ENCODE results near the gene FOXR1. TPM values are rescaled to one million over a fixed set of nuclear protein-coding genes. Genes with fewer than 3 reads are reported as not detected.

Gene FOXR1
- total and polyA plus RNA-seq, 2 of the 8 experiments (the other 6 are each of a cell fraction or from before 2014, with no cell fraction given), result not detected

- TF ChIP-seq, protein P1, sequence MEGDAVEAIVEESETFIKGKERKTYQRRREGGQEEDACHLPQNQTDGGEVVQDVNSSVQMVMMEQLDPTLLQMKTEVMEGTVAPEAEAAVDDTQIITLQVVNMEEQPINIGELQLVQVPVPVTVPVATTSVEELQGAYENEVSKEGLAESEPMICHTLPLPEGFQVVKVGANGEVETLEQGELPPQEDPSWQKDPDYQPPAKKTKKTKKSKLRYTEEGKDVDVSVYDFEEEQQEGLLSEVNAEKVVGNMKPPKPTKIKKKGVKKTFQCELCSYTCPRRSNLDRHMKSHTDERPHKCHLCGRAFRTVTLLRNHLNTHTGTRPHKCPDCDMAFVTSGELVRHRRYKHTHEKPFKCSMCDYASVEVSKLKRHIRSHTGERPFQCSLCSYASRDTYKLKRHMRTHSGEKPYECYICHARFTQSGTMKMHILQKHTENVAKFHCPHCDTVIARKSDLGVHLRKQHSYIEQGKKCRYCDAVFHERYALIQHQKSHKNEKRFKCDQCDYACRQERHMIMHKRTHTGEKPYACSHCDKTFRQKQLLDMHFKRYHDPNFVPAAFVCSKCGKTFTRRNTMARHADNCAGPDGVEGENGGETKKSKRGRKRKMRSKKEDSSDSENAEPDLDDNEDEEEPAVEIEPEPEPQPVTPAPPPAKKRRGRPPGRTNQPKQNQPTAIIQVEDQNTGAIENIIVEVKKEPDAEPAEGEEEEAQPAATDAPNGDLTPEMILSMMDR (IDR thresholded peaks at IDR 0.05; ENCODE audit: control extremely low read depth in 1 of 3, insufficient read depth in 1 of 3, low read depth in 1 of 3, low read length in 3 of 3), result peak; percentile 69 to 97 (median 91)
- TF ChIP-seq EP300 (IDR thresholded peaks at IDR 0.05; ENCODE audit: borderline replicate concordance in 1 of 2, low read depth in 2 of 2, low read length in 2 of 2), result peak in 1 of 2 experiments; percentile 40; a peak in 1 of 3 replicates
- TF ChIP-seq, protein P2, sequence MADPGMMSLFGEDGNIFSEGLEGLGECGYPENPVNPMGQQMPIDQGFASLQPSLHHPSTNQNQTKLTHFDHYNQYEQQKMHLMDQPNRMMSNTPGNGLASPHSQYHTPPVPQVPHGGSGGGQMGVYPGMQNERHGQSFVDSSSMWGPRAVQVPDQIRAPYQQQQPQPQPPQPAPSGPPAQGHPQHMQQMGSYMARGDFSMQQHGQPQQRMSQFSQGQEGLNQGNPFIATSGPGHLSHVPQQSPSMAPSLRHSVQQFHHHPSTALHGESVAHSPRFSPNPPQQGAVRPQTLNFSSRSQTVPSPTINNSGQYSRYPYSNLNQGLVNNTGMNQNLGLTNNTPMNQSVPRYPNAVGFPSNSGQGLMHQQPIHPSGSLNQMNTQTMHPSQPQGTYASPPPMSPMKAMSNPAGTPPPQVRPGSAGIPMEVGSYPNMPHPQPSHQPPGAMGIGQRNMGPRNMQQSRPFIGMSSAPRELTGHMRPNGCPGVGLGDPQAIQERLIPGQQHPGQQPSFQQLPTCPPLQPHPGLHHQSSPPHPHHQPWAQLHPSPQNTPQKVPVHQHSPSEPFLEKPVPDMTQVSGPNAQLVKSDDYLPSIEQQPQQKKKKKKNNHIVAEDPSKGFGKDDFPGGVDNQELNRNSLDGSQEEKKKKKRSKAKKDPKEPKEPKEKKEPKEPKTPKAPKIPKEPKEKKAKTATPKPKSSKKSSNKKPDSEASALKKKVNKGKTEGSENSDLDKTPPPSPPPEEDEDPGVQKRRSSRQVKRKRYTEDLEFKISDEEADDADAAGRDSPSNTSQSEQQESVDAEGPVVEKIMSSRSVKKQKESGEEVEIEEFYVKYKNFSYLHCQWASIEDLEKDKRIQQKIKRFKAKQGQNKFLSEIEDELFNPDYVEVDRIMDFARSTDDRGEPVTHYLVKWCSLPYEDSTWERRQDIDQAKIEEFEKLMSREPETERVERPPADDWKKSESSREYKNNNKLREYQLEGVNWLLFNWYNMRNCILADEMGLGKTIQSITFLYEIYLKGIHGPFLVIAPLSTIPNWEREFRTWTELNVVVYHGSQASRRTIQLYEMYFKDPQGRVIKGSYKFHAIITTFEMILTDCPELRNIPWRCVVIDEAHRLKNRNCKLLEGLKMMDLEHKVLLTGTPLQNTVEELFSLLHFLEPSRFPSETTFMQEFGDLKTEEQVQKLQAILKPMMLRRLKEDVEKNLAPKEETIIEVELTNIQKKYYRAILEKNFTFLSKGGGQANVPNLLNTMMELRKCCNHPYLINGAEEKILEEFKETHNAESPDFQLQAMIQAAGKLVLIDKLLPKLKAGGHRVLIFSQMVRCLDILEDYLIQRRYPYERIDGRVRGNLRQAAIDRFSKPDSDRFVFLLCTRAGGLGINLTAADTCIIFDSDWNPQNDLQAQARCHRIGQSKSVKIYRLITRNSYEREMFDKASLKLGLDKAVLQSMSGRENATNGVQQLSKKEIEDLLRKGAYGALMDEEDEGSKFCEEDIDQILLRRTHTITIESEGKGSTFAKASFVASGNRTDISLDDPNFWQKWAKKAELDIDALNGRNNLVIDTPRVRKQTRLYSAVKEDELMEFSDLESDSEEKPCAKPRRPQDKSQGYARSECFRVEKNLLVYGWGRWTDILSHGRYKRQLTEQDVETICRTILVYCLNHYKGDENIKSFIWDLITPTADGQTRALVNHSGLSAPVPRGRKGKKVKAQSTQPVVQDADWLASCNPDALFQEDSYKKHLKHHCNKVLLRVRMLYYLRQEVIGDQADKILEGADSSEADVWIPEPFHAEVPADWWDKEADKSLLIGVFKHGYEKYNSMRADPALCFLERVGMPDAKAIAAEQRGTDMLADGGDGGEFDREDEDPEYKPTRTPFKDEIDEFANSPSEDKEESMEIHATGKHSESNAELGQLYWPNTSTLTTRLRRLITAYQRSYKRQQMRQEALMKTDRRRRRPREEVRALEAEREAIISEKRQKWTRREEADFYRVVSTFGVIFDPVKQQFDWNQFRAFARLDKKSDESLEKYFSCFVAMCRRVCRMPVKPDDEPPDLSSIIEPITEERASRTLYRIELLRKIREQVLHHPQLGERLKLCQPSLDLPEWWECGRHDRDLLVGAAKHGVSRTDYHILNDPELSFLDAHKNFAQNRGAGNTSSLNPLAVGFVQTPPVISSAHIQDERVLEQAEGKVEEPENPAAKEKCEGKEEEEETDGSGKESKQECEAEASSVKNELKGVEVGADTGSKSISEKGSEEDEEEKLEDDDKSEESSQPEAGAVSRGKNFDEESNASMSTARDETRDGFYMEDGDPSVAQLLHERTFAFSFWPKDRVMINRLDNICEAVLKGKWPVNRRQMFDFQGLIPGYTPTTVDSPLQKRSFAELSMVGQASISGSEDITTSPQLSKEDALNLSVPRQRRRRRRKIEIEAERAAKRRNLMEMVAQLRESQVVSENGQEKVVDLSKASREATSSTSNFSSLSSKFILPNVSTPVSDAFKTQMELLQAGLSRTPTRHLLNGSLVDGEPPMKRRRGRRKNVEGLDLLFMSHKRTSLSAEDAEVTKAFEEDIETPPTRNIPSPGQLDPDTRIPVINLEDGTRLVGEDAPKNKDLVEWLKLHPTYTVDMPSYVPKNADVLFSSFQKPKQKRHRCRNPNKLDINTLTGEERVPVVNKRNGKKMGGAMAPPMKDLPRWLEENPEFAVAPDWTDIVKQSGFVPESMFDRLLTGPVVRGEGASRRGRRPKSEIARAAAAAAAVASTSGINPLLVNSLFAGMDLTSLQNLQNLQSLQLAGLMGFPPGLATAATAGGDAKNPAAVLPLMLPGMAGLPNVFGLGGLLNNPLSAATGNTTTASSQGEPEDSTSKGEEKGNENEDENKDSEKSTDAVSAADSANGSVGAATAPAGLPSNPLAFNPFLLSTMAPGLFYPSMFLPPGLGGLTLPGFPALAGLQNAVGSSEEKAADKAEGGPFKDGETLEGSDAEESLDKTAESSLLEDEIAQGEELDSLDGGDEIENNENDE (IDR thresholded peaks at IDR 0.05; ENCODE audit: insufficient replicate concordance, low read length), result no peak
- TF ChIP-seq MAFK (IDR thresholded peaks at IDR 0.05; ENCODE audit: low read depth, low read length), result no peak
Measured at GRCh38 chr11:118930094-118930712, 41.4 kb upstream of the FOXR1 start (continued).

All from H1 (cell line).